Stomach (tissue), 4 donors: ENCODE data around the gene EWSR1.

Source experiments
- POLR2A ChIP-seq, 4 donors: fragments of 450-650 bp; IDR thresholded peaks; one replicate each; pipeline ENCODE4 v1.6.1; 2016; ENCODE audit warnings: antibody characterized with exemption in 4 of 4, control low read depth in 2 of 4, mild to moderate bottlenecking in 1 of 4, moderate library complexity in 1 of 4
- TF ChIP-seq, protein P1 (sequence below), 7 experiments: fragments of 450-650 bp in 4 of 7; fragments of 200-600 bp in 3 of 7; sonication (generic) in 3 of 7; IDR thresholded peaks; one replicate each; pipeline ENCODE4 v1.5.1; 2016 to 2019; ENCODE audit warnings: antibody characterized with exemption in 7 of 7, control low read depth in 2 of 7, mild to moderate bottlenecking in 1 of 7

GRCh38 chr22:29302402-29302680 lies 34.3 kb downstream of the EWSR1 start:
- TF ChIP-seq POLR2A (IDR thresholded peaks at IDR 0.05), result no peak
- TF ChIP-seq, protein P1, sequence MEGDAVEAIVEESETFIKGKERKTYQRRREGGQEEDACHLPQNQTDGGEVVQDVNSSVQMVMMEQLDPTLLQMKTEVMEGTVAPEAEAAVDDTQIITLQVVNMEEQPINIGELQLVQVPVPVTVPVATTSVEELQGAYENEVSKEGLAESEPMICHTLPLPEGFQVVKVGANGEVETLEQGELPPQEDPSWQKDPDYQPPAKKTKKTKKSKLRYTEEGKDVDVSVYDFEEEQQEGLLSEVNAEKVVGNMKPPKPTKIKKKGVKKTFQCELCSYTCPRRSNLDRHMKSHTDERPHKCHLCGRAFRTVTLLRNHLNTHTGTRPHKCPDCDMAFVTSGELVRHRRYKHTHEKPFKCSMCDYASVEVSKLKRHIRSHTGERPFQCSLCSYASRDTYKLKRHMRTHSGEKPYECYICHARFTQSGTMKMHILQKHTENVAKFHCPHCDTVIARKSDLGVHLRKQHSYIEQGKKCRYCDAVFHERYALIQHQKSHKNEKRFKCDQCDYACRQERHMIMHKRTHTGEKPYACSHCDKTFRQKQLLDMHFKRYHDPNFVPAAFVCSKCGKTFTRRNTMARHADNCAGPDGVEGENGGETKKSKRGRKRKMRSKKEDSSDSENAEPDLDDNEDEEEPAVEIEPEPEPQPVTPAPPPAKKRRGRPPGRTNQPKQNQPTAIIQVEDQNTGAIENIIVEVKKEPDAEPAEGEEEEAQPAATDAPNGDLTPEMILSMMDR (IDR thresholded peaks at IDR 0.05), result no peak
